Stimulated activated CD4-positive, alpha-beta T cell treated with anti-CD3 and anti-CD28 coated beads, Interleukin-2, amount 100 ng/mL, for 24 hours (primary cell): ENCODE data around the gene ADCY9.
"Not testable (repeated sequence)": the region's sequence is repeated elsewhere in the genome, so short reads cannot be mapped to it uniquely, and the experiment has no call there.

Experiments used
- DNase-seq, 2 donors: peaks; one replicate each; pipeline ENCODE4 v3.0.0-alpha.2; 2020

ADCY9 gene

GRCh38 chr16:4116325-4117249, at the start of gene ADCY9:
TSS of gene ADCY9 (minus strand) at chr16:4116442. CDS start at chr16:4115442, 1,000 bp downstream.
- peak; percentile 74 to 80 for DNase-seq

- no peak for DNase-seq
Measured at GRCh38 chr16:4160658-4161430, 44.6 kb upstream of the ADCY9 start.

GRCh38 chr16:4159726-4160125, 43.5 kb upstream of the ADCY9 start:
- DNase-seq: no peak

- no peak for DNase-seq
Measured at GRCh38 chr16:4158143-4159093, 42.2 kb upstream of the ADCY9 start.

GRCh38 chr16:4157376-4157825, 41.2 kb upstream of the ADCY9 start:
- DNase-seq: no peak

- DNase-seq: not testable (repeated sequence)
Measured at GRCh38 chr16:4156503-4156902, 40.3 kb upstream of the ADCY9 start.

GRCh38 chr16:4153364-4153763, 37.1 kb upstream of the ADCY9 start:
- not testable (repeated sequence) for DNase-seq

- no peak for DNase-seq
Measured at GRCh38 chr16:4152267-4152666, 36.0 kb upstream of the ADCY9 start.

- DNase-seq: no peak
Measured at GRCh38 chr16:4147236-4147635, 31.0 kb upstream of the ADCY9 start.

GRCh38 chr16:4142268-4142667, 26.0 kb upstream of the ADCY9 start:
- peak in 1 of 2 donors; percentile 19 for DNase-seq

GRCh38 chr16:4141604-4142003, 25.4 kb upstream of the ADCY9 start:
- DNase-seq: no peak

- DNase-seq: no peak
Measured at GRCh38 chr16:4140652-4141051, 24.4 kb upstream of the ADCY9 start.

- DNase-seq: no peak
Measured at GRCh38 chr16:4139968-4140367, 23.7 kb upstream of the ADCY9 start.

- DNase-seq: no peak
Measured at GRCh38 chr16:4138713-4139112, 22.5 kb upstream of the ADCY9 start.

GRCh38 chr16:4137438-4137837, 21.2 kb upstream of the ADCY9 start:
- no peak for DNase-seq

- DNase-seq: no peak
Measured at GRCh38 chr16:4136229-4136813, 20.1 kb upstream of the ADCY9 start.

GRCh38 chr16:4135537-4135936, 19.3 kb upstream of the ADCY9 start:
- DNase-seq: no peak

- DNase-seq: no peak
Measured at GRCh38 chr16:4133897-4134372, 17.7 kb upstream of the ADCY9 start.

GRCh38 chr16:4131621-4132020, 15.4 kb upstream of the ADCY9 start:
- no peak for DNase-seq

GRCh38 chr16:4124535-4125294, 8.5 kb upstream of the ADCY9 start:
- no peak for DNase-seq

GRCh38 chr16:4123616-4124300, 7.5 kb upstream of the ADCY9 start:
- no peak for DNase-seq
